IMR-90 (cell line): ENCODE measurements around the gene THRAP3. TPM values are rescaled to one million over a fixed set of nuclear protein-coding genes. Genes with fewer than 3 reads are reported as not detected.

Experiments
- ATAC-seq: fragments of 200-7000 bp; cut with Tn5 transposase; 2 replicates; pipeline ENCODE4 v1.9.1; 2020; ENCODE audit warnings: low read depth, mild to moderate bottlenecking, moderate library complexity
- BruUV-seq: library from RNA; stranded (reverse); fragments of 400-500 nt; replicated peaks from 2 replicates; lab custom pipeline; 2021; lab: Mats Ljungman, UMichigan
- CTCF ChIA-PET: fragments of 300-600 bp; formaldehyde crosslinking; extraction: SDS; loops from one replicate; lab custom pipeline; 2021; ENCODE audit warnings: antibody characterized with exemption; lab: Yijun Ruan, JAX
- POLR2A ChIA-PET: fragments of 300-600 bp; sonication (Branson Sonifier 250); formaldehyde crosslinking; loops from one replicate; lab custom pipeline; 2022; ENCODE audit warnings: antibody characterized with exemption; ENCODE audit not compliant: unreplicated experiment; lab: Charles Lee
- DNase-seq: peaks from one replicate; pipeline ENCODE4 v3.0.0; 2013
- H2AFZ ChIP-seq: replicated peaks from 2 replicates; pipeline ENCODE3; 2013; ENCODE audit warnings: low read length, mild to moderate bottlenecking; ENCODE audit not compliant: poor library complexity
- H2AK5ac ChIP-seq: 2 replicates; pipeline ENCODE4 v1.6.1; 2013; ENCODE audit warnings: low read depth, low read length, inconsistent platforms
- H2AK9ac ChIP-seq: replicated peaks from 2 replicates; pipeline ENCODE3; 2013; ENCODE audit warnings: mild to moderate bottlenecking, low read depth, low read length, moderate library complexity; ENCODE audit not compliant: poor library complexity
- H2BK120ac ChIP-seq: 2 replicates; pipeline ENCODE4 v1.6.1; 2013; ENCODE audit warnings: low read depth, low read length, inconsistent platforms
- H2BK15ac ChIP-seq: 3 replicates; pipeline ENCODE4 v1.6.1; 2013; ENCODE audit warnings: low read depth, low read length, inconsistent platforms
- H2BK20ac ChIP-seq: 2 replicates; pipeline ENCODE4 v1.6.1; 2013; ENCODE audit warnings: low read depth, mild to moderate bottlenecking, inconsistent platforms, low read length, moderate library complexity
- H2BK5ac ChIP-seq: 2 replicates; pipeline ENCODE4 v1.6.1; 2013; ENCODE audit warnings: mild to moderate bottlenecking, low read depth, low read length, inconsistent platforms; ENCODE audit not compliant: poor library complexity, severe bottlenecking
- H3K14ac ChIP-seq: replicated peaks from 2 replicates; pipeline ENCODE4 v1.6.1; 2013; ENCODE audit warnings: low read depth, low read length, inconsistent platforms
- H3K18ac ChIP-seq: 2 replicates; pipeline ENCODE4 v1.6.1; 2013; ENCODE audit warnings: low read depth, low read length, control low read depth
- H3K23ac ChIP-seq: 2 replicates; pipeline ENCODE4 v1.6.1; 2013; ENCODE audit warnings: low read depth, low read length, inconsistent platforms
- H3K27ac ChIP-seq: 2 replicates; pipeline ENCODE4 v1.5.1; 2013; ENCODE audit warnings: mild to moderate bottlenecking, control low read depth, low read length; ENCODE audit not compliant: insufficient read depth
- H3K27me3 ChIP-seq: 2 replicates; pipeline ENCODE4 v1.6.1; 2013; ENCODE audit warnings: low read length; ENCODE audit not compliant: control insufficient read depth, insufficient read depth
- H3K36me3 ChIP-seq: 2 replicates; pipeline ENCODE4 v1.6.1; 2013; ENCODE audit warnings: low read length, mixed read lengths; ENCODE audit not compliant: control insufficient read depth, insufficient read depth
- H3K4ac ChIP-seq: 2 replicates; pipeline ENCODE4 v1.6.1; 2013; ENCODE audit warnings: low read depth, low read length, inconsistent platforms
- H3K4me1 ChIP-seq: 2 replicates; pipeline ENCODE4 v1.6.1; 2013; ENCODE audit warnings: low read length, mixed read lengths; ENCODE audit not compliant: control insufficient read depth, insufficient read depth
- H3K4me2 ChIP-seq: 2 replicates; pipeline ENCODE4 v1.6.1; 2013; ENCODE audit warnings: low read depth, mild to moderate bottlenecking, control low read depth, low read length, moderate library complexity
- H3K4me3 ChIP-seq: 2 replicates; pipeline ENCODE4 v1.5.1; 2013; ENCODE audit warnings: low read depth, mild to moderate bottlenecking, control low read depth, low read length, moderate library complexity; ENCODE audit not compliant: insufficient read depth
- H3K56ac ChIP-seq: 2 replicates; pipeline ENCODE4 v1.6.1; 2013; ENCODE audit warnings: low read length, inconsistent platforms; ENCODE audit not compliant: insufficient read depth; ENCODE audit errors: extremely low read depth
- H3K79me1 ChIP-seq, 2 experiments: 2 replicates each; pipeline ENCODE4 v1.6.1; 2013; ENCODE audit warnings: low read length in 2 of 2, inconsistent platforms in 1 of 2, low read depth in 1 of 2
- H3K9ac ChIP-seq: 2 replicates; pipeline ENCODE4 v1.6.1; 2013; ENCODE audit warnings: low read depth, low read length, control low read depth
- H3K9me1 ChIP-seq: 2 replicates; pipeline ENCODE4 v1.6.1; 2013; ENCODE audit warnings: low read length, inconsistent platforms; ENCODE audit not compliant: insufficient read depth
- H3K9me3 ChIP-seq: 2 replicates; pipeline ENCODE4 v1.6.1; 2013; ENCODE audit warnings: low read length; ENCODE audit not compliant: control insufficient read depth, insufficient read depth
- H4K20me1 ChIP-seq: 2 replicates; pipeline ENCODE4 v1.6.1; 2013; ENCODE audit warnings: low read length, inconsistent platforms; ENCODE audit not compliant: insufficient read depth
- H4K5ac ChIP-seq: 2 replicates; pipeline ENCODE4 v1.6.1; 2013; ENCODE audit warnings: mild to moderate bottlenecking, low read depth, low read length, control low read depth
- H4K8ac ChIP-seq, 2 experiments: 2 replicates each; pipeline ENCODE4 v1.6.1; 2013; ENCODE audit warnings: low read depth in 2 of 2, low read length in 2 of 2, control low read depth in 1 of 2, inconsistent platforms in 1 of 2
- H4K91ac ChIP-seq: 2 replicates; pipeline ENCODE4 v1.6.1; 2013; ENCODE audit warnings: low read depth, low read length, inconsistent platforms; ENCODE audit not compliant: insufficient read depth
- CEBPB ChIP-seq: IDR thresholded peaks from 2 replicates; pipeline ENCODE4 v1.6.1; 2012; ENCODE audit warnings: low read depth, low read length, improper control_type of control experiment
- MAFK ChIP-seq: IDR thresholded peaks from 2 replicates; pipeline ENCODE4 v1.6.1; 2012; ENCODE audit warnings: low read depth, low read length, improper control_type of control experiment
- MAZ ChIP-seq: IDR thresholded peaks from 2 replicates; pipeline ENCODE4 v1.6.1; 2012; ENCODE audit warnings: low read depth, mild to moderate bottlenecking, low read length, improper control_type of control experiment, moderate library complexity, borderline replicate concordance
- MXI1 ChIP-seq: IDR thresholded peaks from 2 replicates; pipeline ENCODE4 v1.6.1; 2012; ENCODE audit warnings: low read depth, mild to moderate bottlenecking, low read length, moderate library complexity, borderline replicate concordance
- POLR2A ChIP-seq: IDR thresholded peaks from 2 replicates; pipeline ENCODE4 v1.6.1; 2012; ENCODE audit warnings: mild to moderate bottlenecking, low read depth, low read length
- RAD21 ChIP-seq: IDR thresholded peaks from 2 replicates; pipeline ENCODE4 v1.6.1; 2012; ENCODE audit warnings: low read length, improper control_type of control experiment
- RCOR1 ChIP-seq: IDR thresholded peaks from 2 replicates; pipeline ENCODE4 v1.6.1; 2012; ENCODE audit warnings: mild to moderate bottlenecking, low read length, improper control_type of control experiment; ENCODE audit not compliant: insufficient replicate concordance
- RFX5 ChIP-seq: IDR thresholded peaks from 2 replicates; pipeline ENCODE4 v1.8.0; 2012; ENCODE audit warnings: low read depth, mild to moderate bottlenecking, low read length, moderate library complexity
- SMC3 ChIP-seq: fragments of 150-350 bp; IDR thresholded peaks from 2 replicates; pipeline ENCODE4 v1.6.1; 2016; ENCODE audit warnings: low read depth, mild to moderate bottlenecking, antibody characterized with exemption, low read length, moderate library complexity
- whole genome bisulfite sequencing, 2 experiments: methylation state at CpG; one replicate each; pipeline versions ENCODE4 v1.1.5 to v1.1.7; 2013; ENCODE audit warnings: missing lambda C conversion rate in 2 of 2; ENCODE audit not compliant: insufficient read length in 1 of 2; ENCODE audit errors: extremely low coverage in 2 of 2; 5-methylcytosine and 5-hydroxymethylcytosine counted together
- dilution Hi-C: fragments of 300-500 bp; cut with HindIII; formaldehyde crosslinking; loops from one replicate; pipeline ENCODE4 v1.14.3; 2018; ENCODE audit warnings: low sequenced_read_pairs; ENCODE audit not compliant: unreplicated experiment
- in situ Hi-C: fragments of 300-500 bp; cut with MboI; formaldehyde crosslinking; loops from 3 replicates; pipeline ENCODE4 v1.14.3; 2019; ENCODE audit warnings: low sequenced_read_pairs, inconsistent platforms, mixed read lengths
- intact Hi-C: fragments of 100-400 bp; cut with micrococcal nuclease; formaldehyde crosslinking; loops from 2 replicates; pipeline ENCODE4 v1.10.0; 2022
- polyA plus RNA-seq, 3 experiments: library from polyadenylated mRNA; depleted of rRNA; stranded (reverse); fragments of >200 nt; gene quantifications; 2 replicates each; pipeline ENCODE4 v1.2.3, GENCODE V29; 2012; ENCODE audit warnings: low replicate concordance in 1 of 3
- total RNA-seq: library from RNA; depleted of rRNA; stranded (reverse); fragments of >200 nt; gene quantifications from 2 replicates; pipeline ENCODE4 v1.2.3, GENCODE V29; 2012
- TF ChIP-seq, protein P1 (sequence below): fragments of 150-350 bp; IDR thresholded peaks from 2 replicates; pipeline ENCODE4 v1.6.1; 2017; ENCODE audit warnings: mild to moderate bottlenecking, antibody characterized with exemption, low read length, low read depth
- TF ChIP-seq, protein P2 (sequence below): fragments of 150-350 bp; IDR thresholded peaks from 2 replicates; pipeline ENCODE4 v1.6.1; 2016; ENCODE audit warnings: low read depth, mild to moderate bottlenecking, low read length, moderate library complexity, borderline replicate concordance

The THRAP3 gene
- total and polyA plus RNA-seq, 2 of the 4 experiments (the other 2 are of a cell fraction) = 60.6 to 66.5 TPM

DNA sequence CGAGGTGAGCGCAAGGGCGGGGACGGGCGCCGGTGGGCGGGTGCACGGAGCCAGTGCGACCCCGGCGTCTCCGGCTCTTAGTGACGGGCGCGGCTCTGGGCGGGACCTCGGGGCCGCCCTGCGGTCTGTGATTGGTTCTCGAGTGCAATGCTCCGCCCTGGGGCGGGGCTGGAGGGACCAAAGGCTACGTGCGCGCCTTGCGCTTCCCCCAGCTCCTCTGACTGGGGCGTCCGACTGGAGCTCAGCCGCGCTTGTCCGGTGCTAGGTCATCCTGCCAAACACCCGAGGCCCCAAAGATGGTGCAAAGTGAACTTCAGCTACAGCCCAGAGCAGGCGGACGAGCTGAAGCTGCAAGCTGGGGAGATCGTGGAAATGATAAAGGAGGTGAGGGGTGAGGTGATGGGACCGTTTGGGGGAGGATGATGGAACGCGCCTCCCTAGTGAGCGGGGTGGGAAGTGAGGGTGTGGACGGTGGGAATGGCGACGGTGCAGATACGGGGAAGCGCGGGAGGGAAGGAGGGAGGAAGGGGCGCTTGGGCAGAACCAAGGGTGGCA lies 82.7 kb downstream of the THRAP3 start:
- peaks cover 8% of the 10 kb centered on the region for H3K4me1 ChIP-seq
- DNase-seq = peak; percentile 91
- H3K4me2 ChIP-seq = peak overlapping the region; percentile 80
- peak overlapping the region; percentile 88 for H3K4ac ChIP-seq
- H2AK9ac ChIP-seq = peak overlapping the region; percentile 99
- H2AFZ ChIP-seq = peak overlapping the region; percentile 97
- H4K5ac ChIP-seq = peak overlapping the region; percentile 37; the same call in 1 of the 2 replicates
- H2BK15ac ChIP-seq = 0 out of 3 replicates have a peak overlapping the region, but pooled peaks have one; percentile 7
- peak overlapping the region; percentile 91 for H3K23ac ChIP-seq
- H3K79me1 ChIP-seq = peaks cover 16 to 51% of the 10 kb centered on the region in 2 experiments; a peak in 3 of 4 replicates
- H4K20me1 ChIP-seq = 0 out of 2 replicates have a peak, but pooled peaks cover 3% of the 10 kb centered on the region
- peak; percentile 99 for ATAC-seq
- peak overlapping the region; percentile 60; the same call in 1 of the 2 replicates for H2BK120ac ChIP-seq
- no peaks in the 10 kb centered on the region for H3K27me3 ChIP-seq
- peak overlapping the region; percentile 88 for H2AK5ac ChIP-seq
- H3K36me3 ChIP-seq = peaks cover 26% of the 10 kb centered on the region
- no peaks in the 10 kb centered on the region for H3K9me3 ChIP-seq
- H2BK20ac ChIP-seq = no peak overlapping the region
- H3K9me1 ChIP-seq = peaks cover 8% of the 10 kb centered on the region
- in situ Hi-C loops (no loop called here), dilution Hi-C loops (no loop called here), intact Hi-C loops (loop anchor here (2.0 kb wide), 1 partner anchor 114 kb away; no protein-coding TSS in a partner anchor)
- BruUV-seq = no TSS peak
- H3K18ac ChIP-seq = peak overlapping the region; percentile 7; the same call in 1 of the 2 replicates
- peak overlapping the region; percentile 67 for H2BK5ac ChIP-seq
- POLR2A ChIA-PET = no interaction called here
- peak overlapping the region; percentile 7 to 87; a peak in 3 of 4 replicates for H4K8ac ChIP-seq
- H4K91ac ChIP-seq = peak overlapping the region; percentile 53; the same call in 1 of the 2 replicates
- CTCF ChIA-PET = no interaction called here
- peak overlapping the region; percentile 76 for H3K9ac ChIP-seq
- no peak overlapping the region for H3K56ac ChIP-seq
- H3K14ac ChIP-seq = peak overlapping the region; percentile 95
- 1% methylated on average over 35 of the region's 46 CpGs; no CpG with 5 or more reads in 1 of the 2 experiments for WGBS, 2 experiments
- peak overlapping the region; percentile 61 for H3K4me3 ChIP-seq
- H3K27ac ChIP-seq = peak overlapping the region; percentile 47
- peak; percentile 96 for TF ChIP-seq POLR2A
- TF ChIP-seq RFX5 = no peak
- no peak for TF ChIP-seq MXI1
- peak; percentile 46 for TF ChIP-seq RCOR1
- no peak for TF ChIP-seq MAFK
- TF ChIP-seq, protein P1, sequence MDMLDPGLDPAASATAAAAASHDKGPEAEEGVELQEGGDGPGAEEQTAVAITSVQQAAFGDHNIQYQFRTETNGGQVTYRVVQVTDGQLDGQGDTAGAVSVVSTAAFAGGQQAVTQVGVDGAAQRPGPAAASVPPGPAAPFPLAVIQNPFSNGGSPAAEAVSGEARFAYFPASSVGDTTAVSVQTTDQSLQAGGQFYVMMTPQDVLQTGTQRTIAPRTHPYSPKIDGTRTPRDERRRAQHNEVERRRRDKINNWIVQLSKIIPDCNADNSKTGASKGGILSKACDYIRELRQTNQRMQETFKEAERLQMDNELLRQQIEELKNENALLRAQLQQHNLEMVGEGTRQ = peak; percentile 31; the same call in 1 of the 2 replicates
- TF ChIP-seq, protein P2, sequence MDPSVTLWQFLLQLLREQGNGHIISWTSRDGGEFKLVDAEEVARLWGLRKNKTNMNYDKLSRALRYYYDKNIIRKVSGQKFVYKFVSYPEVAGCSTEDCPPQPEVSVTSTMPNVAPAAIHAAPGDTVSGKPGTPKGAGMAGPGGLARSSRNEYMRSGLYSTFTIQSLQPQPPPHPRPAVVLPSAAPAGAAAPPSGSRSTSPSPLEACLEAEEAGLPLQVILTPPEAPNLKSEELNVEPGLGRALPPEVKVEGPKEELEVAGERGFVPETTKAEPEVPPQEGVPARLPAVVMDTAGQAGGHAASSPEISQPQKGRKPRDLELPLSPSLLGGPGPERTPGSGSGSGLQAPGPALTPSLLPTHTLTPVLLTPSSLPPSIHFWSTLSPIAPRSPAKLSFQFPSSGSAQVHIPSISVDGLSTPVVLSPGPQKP = no peak
- no peak for TF ChIP-seq SMC3
- peak; percentile 71; the same call in 1 of the 2 replicates for TF ChIP-seq MAZ
- no peak for TF ChIP-seq RAD21
- TF ChIP-seq CEBPB = no peak
